22Rv1 (cell line): ENCODE data around the gene FILIP1L.

ENCODE experiments used
- H3K27ac ChIP-seq: fragments of 450-650 bp; 2 replicates; pipeline ENCODE4 v1.5.1; 2017
- ZFX ChIP-seq: fragments of 450-650 bp; IDR thresholded peaks from 2 replicates; pipeline ENCODE4 v1.6.1; 2017; ENCODE audit warnings: antibody characterized with exemption, borderline replicate concordance
- TF ChIP-seq, protein P1 (sequence below): fragments of 450-650 bp; IDR thresholded peaks from 2 replicates; pipeline ENCODE4 v1.5.1; 2017; ENCODE audit warnings: mild to moderate bottlenecking

Gene FILIP1L

DNA sequence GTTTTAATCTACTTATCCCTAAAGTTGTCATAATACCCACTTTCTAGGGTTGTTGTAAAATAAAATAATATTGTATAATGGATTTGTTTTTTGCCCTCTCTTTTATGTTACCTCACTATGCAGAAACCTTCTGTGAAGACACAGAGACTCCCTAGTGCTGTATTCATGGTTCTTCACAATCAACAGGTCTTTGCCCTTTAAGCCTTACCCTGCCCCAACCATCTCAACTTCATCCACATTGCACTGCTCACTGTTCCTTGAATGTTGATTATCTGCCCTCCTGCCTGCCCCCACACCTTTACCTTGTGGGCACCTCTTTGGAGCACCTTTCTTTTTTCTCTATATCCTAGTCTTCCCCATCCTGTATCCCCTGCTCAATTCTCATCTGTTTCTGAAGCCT lies 275.5 kb downstream of the FILIP1L start:
- no peak overlapping the region for H3K27ac ChIP-seq
- no peak for TF ChIP-seq ZFX
- TF ChIP-seq, protein P1, sequence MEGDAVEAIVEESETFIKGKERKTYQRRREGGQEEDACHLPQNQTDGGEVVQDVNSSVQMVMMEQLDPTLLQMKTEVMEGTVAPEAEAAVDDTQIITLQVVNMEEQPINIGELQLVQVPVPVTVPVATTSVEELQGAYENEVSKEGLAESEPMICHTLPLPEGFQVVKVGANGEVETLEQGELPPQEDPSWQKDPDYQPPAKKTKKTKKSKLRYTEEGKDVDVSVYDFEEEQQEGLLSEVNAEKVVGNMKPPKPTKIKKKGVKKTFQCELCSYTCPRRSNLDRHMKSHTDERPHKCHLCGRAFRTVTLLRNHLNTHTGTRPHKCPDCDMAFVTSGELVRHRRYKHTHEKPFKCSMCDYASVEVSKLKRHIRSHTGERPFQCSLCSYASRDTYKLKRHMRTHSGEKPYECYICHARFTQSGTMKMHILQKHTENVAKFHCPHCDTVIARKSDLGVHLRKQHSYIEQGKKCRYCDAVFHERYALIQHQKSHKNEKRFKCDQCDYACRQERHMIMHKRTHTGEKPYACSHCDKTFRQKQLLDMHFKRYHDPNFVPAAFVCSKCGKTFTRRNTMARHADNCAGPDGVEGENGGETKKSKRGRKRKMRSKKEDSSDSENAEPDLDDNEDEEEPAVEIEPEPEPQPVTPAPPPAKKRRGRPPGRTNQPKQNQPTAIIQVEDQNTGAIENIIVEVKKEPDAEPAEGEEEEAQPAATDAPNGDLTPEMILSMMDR: no peak

GRCh38 chr3:99837715-99838114 lies 276.6 kb downstream of the FILIP1L start:
- no peak for TF ChIP-seq ZFX
- TF ChIP-seq, protein P1: no peak
- no peak overlapping the region for H3K27ac ChIP-seq

DNA sequence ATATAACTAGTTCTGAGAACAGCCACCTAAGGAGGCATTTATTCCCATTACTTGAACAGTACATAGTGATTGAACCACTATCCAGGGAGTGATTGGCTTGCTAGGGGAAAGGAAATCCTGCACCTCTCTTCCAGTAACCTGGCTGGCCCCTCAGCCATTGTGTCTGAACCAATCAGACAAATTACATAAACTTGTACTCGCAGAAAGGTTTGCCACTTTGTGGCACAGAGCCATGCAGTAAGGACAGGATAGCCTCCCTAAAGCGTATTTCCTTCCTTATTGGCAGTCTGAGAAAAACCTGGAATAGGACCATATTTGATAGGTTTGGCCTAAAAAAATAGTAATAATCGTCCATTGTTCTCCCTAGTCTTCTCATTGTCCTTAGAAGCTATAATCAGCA lies 277.6 kb downstream of the FILIP1L start:
- no peak for TF ChIP-seq ZFX
- H3K27ac ChIP-seq: no peak overlapping the region

GRCh38 chr3:99834211-99834957 lies 279.9 kb downstream of the FILIP1L start:
- no peak overlapping the region for H3K27ac ChIP-seq
- TF ChIP-seq, protein P1: no peak
- TF ChIP-seq ZFX: no peak

DNA sequence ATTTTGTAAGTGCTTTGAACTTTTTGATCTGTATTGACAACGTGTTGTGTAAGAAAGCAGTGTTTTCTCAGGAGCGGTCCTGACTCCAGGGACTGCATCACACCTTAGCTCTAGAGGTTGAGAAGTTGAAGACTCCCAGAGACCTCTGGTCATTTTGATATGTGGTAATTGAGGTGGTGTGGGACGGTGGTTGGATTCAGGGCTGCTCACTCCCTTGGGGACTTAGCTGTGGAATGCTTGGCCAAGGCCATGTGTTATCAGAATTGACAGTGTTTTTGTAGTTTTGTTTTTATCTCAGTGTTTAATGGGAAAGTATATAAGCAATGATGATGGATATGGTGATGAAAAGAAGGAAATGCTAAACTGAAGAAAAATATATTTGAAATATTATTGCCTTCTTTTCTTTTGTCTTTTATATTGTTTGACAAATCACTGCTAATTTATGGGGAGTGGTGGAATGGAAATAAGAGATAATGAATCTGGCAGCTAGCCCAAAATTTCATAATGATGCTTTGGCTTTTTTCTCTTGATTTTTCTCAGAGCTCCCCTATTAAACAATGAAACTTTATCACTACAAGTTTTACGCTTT lies 280.6 kb downstream of the FILIP1L start:
- TF ChIP-seq ZFX: no peak
- TF ChIP-seq, protein P1: no peak
- H3K27ac ChIP-seq: no peak overlapping the region

GRCh38 chr3:99829844-99830243 lies 284.5 kb downstream of the FILIP1L start:
- H3K27ac ChIP-seq: no peak overlapping the region
- TF ChIP-seq, protein P1: no peak
- TF ChIP-seq ZFX: no peak

DNA sequence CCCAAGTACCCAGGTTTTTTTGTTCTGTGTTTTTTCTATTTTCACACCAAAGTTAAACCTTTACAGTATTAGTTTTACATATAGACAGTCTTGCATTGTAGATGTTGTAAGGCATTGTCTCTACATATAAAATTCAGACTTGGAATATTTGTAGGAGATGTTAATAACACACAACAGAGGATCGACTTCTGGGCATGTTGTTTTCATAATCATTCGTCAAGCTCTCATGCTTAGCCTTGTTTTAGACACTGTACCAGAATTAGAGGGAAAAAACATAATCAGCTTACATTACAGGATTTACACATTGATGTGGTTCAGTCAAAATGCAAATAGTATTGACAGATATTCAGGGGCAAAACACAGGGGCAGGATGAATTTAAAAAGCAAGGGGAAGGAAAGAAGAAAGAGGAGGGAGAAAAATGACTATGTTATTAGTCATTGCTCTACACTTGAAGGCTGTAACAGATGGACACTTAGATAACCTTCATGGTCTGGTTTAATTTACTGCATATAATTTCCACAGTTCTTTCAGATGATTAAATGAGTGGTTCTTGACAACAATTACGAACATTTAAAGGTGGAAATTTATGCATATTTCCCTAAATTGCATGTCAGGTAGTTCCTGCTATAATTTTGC lies 289.2 kb downstream of the FILIP1L start:
- H3K27ac ChIP-seq: no peak overlapping the region

More for the DNA sequence above, 289.2 kb downstream of the FILIP1L start:
- TF ChIP-seq ZFX: no peak
- TF ChIP-seq, protein P1: no peak
